SK-N-SH (cell line): ENCODE measurements around the gene GPNMB.

Experiments used
- CHD2 ChIP-seq: fragments of 150-350 bp; IDR thresholded peaks from 2 replicates; pipeline ENCODE4 v1.6.1; 2018; ENCODE audit warnings: low read length; ENCODE audit not compliant: partially characterized antibody
- CTCF ChIP-seq: fragments of 200-600 bp; sonication (generic); IDR thresholded peaks from 2 replicates; pipeline ENCODE4 v1.6.1; 2017; ENCODE audit warnings: antibody characterized with exemption, mild to moderate bottlenecking, moderate library complexity
- JUND ChIP-seq: IDR thresholded peaks from 2 replicates; pipeline ENCODE4 v1.4.0; 2012
- MAX ChIP-seq: IDR thresholded peaks from 2 replicates; pipeline ENCODE4 v1.4.0; 2012; ENCODE audit warnings: low read depth
- MXI1 ChIP-seq: IDR thresholded peaks from 2 replicates; pipeline ENCODE4 v1.6.1; 2012; ENCODE audit warnings: mild to moderate bottlenecking, low read depth, low read length, improper control_type of control experiment
- NFIC ChIP-seq: IDR thresholded peaks from 2 replicates; pipeline ENCODE4 v1.4.0; 2012; ENCODE audit warnings: borderline replicate concordance
- PBX3 ChIP-seq: IDR thresholded peaks from 2 replicates; pipeline ENCODE4; 2012
- POLR2AphosphoS5 ChIP-seq: IDR thresholded peaks from 2 replicates; pipeline ENCODE4 v1.6.1; 2012; ENCODE audit warnings: low read depth, low read length
- RAD21 ChIP-seq: IDR thresholded peaks from 2 replicates; pipeline ENCODE4 v1.6.1; 2012; ENCODE audit warnings: mild to moderate bottlenecking, low read length
- RCOR1 ChIP-seq: fragments of 150-350 bp; IDR thresholded peaks from 2 replicates; pipeline ENCODE4 v1.6.1; 2017; ENCODE audit warnings: antibody characterized with exemption, low read length
- TAF1 ChIP-seq: IDR thresholded peaks from 2 replicates; pipeline ENCODE4 v1.6.1; 2012; ENCODE audit warnings: low read depth, mild to moderate bottlenecking, low read length, moderate library complexity, borderline replicate concordance

- TF ChIP-seq POLR2AphosphoS5 = no peak
- TF ChIP-seq CTCF = no peak
- no peak for TF ChIP-seq CHD2
- TF ChIP-seq TAF1 = no peak
- TF ChIP-seq JUND = no peak
- no peak for TF ChIP-seq MAX
- TF ChIP-seq MXI1 = no peak
- TF ChIP-seq RCOR1 = no peak
- TF ChIP-seq RAD21 = no peak
- no peak for TF ChIP-seq NFIC
- no peak for TF ChIP-seq PBX3
Observed at GRCh38 chr7:23216021-23216420, 30.6 kb upstream of the GPNMB start.
